Measurements from ENCODE around the gene KANSL1. TPM values are rescaled to one million over a fixed set of nuclear protein-coding genes. Genes with fewer than 3 reads are reported as not detected.
A peak's percentile ranks its signal among the peaks of the same experiment; 100 is the strongest.

Gene KANSL1
- total and polyA plus RNA-seq, 10 of the 15 experiments (the other 5 are each of a cell fraction or from before 2014, with no cell fraction given), result 4.7 to 60.6 (median 28.0) TPM

DNA sequence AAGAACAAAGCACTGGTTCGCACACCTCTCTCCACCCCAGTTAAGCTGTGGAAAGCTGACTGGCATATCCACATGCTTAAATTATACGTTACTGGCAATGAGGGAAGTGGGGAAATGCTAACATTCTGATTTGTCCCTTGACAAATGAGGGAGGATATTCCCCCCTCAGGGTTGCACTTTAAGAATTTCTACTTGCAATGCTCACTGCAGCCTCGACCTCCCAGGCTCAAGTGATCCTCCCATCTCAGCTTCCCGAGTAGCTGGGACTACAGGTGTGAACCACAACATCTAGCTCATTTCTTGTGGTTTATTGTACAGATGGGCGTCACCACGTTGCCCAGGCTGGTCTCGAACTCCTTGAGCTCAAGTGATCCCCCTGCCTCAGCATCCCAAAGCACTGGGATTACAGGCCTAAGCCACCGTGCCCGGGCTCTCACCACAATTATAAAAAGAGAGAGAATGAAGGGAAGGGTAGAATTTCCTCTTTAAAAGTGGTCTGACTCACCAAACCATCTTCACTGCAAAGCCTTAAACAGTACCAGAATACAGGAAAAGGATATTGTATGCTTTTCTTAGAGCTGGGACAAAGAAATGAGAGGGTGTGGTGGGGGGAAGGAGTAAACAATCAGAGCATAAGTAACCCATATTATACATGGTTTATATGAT, 38.9 kb downstream of the KANSL1 start:
- H4K20me1 ChIP-seq (ENCODE audit: control insufficient read depth, insufficient read depth), result peaks cover 14% of the 10 kb centered on the region; the same call in 1 of the 2 replicates
- ChIA-PET SMC1A (ENCODE audit: uncharacterized antibody, unreplicated experiment) (interaction anchor here (1.0 to 18.2 kb wide), 13 partner anchors 9 to 110 kb away, joined by 3 to 478 read pairs (median 9); partner anchors contain the start of gene KANSL1), RAD21 (ENCODE audit: unreplicated experiment) (interaction anchor here (0.6 to 11.0 kb wide), 8 partner anchors 10 to 110 kb away, joined by 3 to 130 read pairs (median 5); partner anchors contain the start of gene KANSL1), POLR2A (interaction anchor here (0.5 to 8.1 kb wide), 7 partner anchors 10 to 880 kb away, joined by 3 to 124 read pairs (median 4); no protein-coding TSS in a partner anchor), CTCF (interaction anchor here (0.6 to 7.4 kb wide), 12 partner anchors 9 to 135 kb away, joined by 3 to 64 read pairs (median 4); no protein-coding TSS in a partner anchor)
- no peak overlapping the region for H2AFZ ChIP-seq (ENCODE audit: control insufficient read depth, low read depth, low read length)
- no peak overlapping the region for H3K4me3 ChIP-seq
- no peaks in the 10 kb centered on the region for H3K36me3 ChIP-seq (ENCODE audit: control insufficient read depth in 2 of 2, insufficient read depth in 2 of 2, low read length in 1 of 2)
- no peak overlapping the region for H3K9ac ChIP-seq (ENCODE audit: control insufficient read depth, insufficient read depth, low read length)
- no peaks in the 10 kb centered on the region for H3K27me3 ChIP-seq (replicated peaks in 1 of 2; ENCODE audit: control insufficient read depth in 2 of 2, insufficient read depth in 2 of 2, low read length in 1 of 2)
- ATAC-seq (no peak), FAIRE-seq (no peak), DNase-seq (ENCODE audit: low read depth, low spot score) (no peak)
- peaks cover 99% of the 10 kb centered on the region for H3K79me2 ChIP-seq (ENCODE audit: control insufficient read depth, insufficient read depth, low read length)
- H3K4me1 ChIP-seq (ENCODE audit: control insufficient read depth, insufficient read depth, low read length), result peaks cover 90% of the 10 kb centered on the region
- 69% methylated on average over 9 of the region's 9 CpGs for WGBS (ENCODE audit: insufficient coverage, insufficient replicate concordance, low lambda C conversion rate, missing lambda C conversion rate)
- no peaks in the 10 kb centered on the region for H3K9me3 ChIP-seq (replicated peaks; ENCODE audit: control insufficient read depth, insufficient read depth, low read length)
- no TSS peak for BruUV-seq (replicated peaks)
- intact Hi-C loops (cut with micrococcal nuclease; ENCODE audit: unreplicated experiment), result loop anchor here (2.0 kb wide), 1 partner anchor 13 kb away; no protein-coding TSS in a partner anchor
- H3K27ac ChIP-seq (ENCODE audit: control insufficient read depth, insufficient read depth), result peak overlapping the region; percentile 29
- H3K4me2 ChIP-seq (ENCODE audit: control insufficient read depth, insufficient read depth), result peak overlapping the region; percentile 77
- in situ Hi-C loops (cut with MboI), result no loop called here
- TF ChIP-seq, protein P1, sequence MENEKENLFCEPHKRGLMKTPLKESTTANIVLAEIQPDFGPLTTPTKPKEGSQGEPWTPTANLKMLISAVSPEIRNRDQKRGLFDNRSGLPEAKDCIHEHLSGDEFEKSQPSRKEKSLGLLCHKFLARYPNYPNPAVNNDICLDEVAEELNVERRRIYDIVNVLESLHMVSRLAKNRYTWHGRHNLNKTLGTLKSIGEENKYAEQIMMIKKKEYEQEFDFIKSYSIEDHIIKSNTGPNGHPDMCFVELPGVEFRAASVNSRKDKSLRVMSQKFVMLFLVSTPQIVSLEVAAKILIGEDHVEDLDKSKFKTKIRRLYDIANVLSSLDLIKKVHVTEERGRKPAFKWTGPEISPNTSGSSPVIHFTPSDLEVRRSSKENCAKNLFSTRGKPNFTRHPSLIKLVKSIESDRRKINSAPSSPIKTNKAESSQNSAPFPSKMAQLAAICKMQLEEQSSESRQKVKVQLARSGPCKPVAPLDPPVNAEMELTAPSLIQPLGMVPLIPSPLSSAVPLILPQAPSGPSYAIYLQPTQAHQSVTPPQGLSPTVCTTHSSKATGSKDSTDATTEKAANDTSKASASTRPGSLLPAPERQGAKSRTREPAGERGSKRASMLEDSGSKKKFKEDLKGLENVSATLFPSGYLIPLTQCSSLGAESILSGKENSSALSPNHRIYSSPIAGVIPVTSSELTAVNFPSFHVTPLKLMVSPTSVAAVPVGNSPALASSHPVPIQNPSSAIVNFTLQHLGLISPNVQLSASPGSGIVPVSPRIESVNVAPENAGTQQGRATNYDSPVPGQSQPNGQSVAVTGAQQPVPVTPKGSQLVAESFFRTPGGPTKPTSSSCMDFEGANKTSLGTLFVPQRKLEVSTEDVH (IDR thresholded peaks at IDR 0.05; ENCODE audit: low read depth, partially characterized antibody), result no peak
- TF ChIP-seq, protein P2, sequence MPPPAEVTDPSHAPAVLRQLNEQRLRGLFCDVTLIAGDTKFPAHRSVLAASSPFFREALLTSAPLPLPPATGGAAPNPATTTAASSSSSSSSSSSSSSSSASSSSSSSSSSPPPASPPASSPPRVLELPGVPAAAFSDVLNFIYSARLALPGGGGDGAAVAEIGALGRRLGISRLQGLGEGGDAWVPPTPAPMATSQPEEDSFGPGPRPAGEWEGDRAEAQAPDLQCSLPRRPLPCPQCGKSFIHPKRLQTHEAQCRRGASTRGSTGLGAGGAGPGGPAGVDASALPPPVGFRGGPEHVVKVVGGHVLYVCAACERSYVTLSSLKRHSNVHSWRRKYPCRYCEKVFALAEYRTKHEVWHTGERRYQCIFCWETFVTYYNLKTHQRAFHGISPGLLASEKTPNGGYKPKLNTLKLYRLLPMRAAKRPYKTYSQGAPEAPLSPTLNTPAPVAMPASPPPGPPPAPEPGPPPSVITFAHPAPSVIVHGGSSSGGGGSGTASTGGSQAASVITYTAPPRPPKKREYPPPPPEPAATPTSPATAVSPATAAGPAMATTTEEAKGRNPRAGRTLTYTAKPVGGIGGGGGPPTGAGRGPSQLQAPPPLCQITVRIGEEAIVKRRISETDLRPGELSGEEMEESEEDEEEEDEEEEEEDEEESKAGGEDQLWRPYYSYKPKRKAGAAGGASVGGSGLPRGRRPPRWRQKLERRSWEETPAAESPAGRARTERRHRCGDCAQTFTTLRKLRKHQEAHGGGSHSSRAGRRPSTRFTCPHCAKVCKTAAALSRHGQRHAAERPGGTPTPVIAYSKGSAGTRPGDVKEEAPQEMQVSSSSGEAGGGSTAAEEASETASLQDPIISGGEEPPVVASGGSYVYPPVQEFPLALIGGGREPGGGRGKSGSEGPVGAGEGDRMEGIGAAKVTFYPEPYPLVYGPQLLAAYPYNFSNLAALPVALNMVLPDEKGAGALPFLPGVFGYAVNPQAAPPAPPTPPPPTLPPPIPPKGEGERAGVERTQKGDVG (CRISPR knock-in tag; IDR thresholded peaks at IDR 0.05), result no peak
- TF ChIP-seq, protein P3, sequence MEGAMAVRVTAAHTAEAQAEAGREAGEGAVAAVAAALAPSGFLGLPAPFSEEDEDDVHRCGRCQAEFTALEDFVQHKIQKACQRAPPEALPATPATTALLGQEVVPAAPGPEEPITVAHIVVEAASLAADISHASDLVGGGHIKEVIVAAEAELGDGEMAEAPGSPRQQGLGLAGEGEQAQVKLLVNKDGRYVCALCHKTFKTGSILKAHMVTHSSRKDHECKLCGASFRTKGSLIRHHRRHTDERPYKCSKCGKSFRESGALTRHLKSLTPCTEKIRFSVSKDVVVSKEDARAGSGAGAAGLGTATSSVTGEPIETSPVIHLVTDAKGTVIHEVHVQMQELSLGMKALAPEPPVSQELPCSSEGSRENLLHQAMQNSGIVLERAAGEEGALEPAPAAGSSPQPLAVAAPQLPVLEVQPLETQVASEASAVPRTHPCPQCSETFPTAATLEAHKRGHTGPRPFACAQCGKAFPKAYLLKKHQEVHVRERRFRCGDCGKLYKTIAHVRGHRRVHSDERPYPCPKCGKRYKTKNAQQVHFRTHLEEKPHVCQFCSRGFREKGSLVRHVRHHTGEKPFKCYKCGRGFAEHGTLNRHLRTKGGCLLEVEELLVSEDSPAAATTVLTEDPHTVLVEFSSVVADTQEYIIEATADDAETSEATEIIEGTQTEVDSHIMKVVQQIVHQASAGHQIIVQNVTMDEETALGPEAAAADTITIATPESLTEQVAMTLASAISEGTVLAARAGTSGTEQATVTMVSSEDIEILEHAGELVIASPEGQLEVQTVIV (IDR thresholded peaks at IDR 0.05; ENCODE audit: borderline replicate concordance, partially characterized antibody), result no peak
- TF ChIP-seq, protein P4, sequence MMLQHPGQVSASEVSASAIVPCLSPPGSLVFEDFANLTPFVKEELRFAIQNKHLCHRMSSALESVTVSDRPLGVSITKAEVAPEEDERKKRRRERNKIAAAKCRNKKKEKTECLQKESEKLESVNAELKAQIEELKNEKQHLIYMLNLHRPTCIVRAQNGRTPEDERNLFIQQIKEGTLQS (IDR thresholded peaks at IDR 0.05; ENCODE audit: borderline replicate concordance, extremely low read depth, low read depth, low read length), result no peak
- TF ChIP-seq BCL11A (IDR thresholded peaks at IDR 0.05; ENCODE audit: low read depth, low read length) (no peak), CBX5 (IDR thresholded peaks at IDR 0.05; ENCODE audit: low read depth) (no peak), MYB (IDR thresholded peaks at IDR 0.05; ENCODE audit: borderline replicate concordance, low read depth, low read length) (no peak), BACH1 (IDR thresholded peaks at IDR 0.05; ENCODE audit: borderline replicate concordance) (0 out of 2 replicates have a peak, but pooled peaks have one; percentile 30), HDAC2 (IDR thresholded peaks at IDR 0.05) (no peak), FOXM1 (IDR thresholded peaks at IDR 0.05; ENCODE audit: low read depth, low read length) (no peak), EED (IDR thresholded peaks at IDR 0.05; ENCODE audit: low read depth) (peak; percentile 72; the same call in 1 of the 2 replicates), EZH2 (IDR thresholded peaks at IDR 0.05; ENCODE audit: borderline replicate concordance, control insufficient read depth, low read depth, low read length) (no peak), JUNB (IDR thresholded peaks at IDR 0.05) (no peak)
